GM21576 (cell line): ENCODE data around the gene TENT4A.
"Not testable (repeated sequence)": the region's sequence is repeated elsewhere in the genome, so short reads cannot be mapped to it uniquely, and the experiment has no call there.

Source experiments
- ATAC-seq: cut with Tn5 transposase; IDR thresholded peaks from one replicate; pipeline ENCODE4 v1.9.1; 2021; ENCODE audit warnings: mild to moderate bottlenecking, moderate library complexity; ENCODE audit not compliant: unreplicated experiment

TENT4A gene

GRCh38 chr5:6713274-6714225 is at the start of gene TENT4A:
Gene TENT4A, plus strand, starts transcription at chr5:6713432. Its CDS starts 552 bp downstream, at chr5:6713984.
- no peak for ATAC-seq

- no peak for ATAC-seq
Measured at GRCh38 chr5:6666762-6667161, 46.5 kb upstream of the TENT4A start.

GRCh38 chr5:6667648-6668047 is 45.6 kb upstream of the TENT4A start:
- ATAC-seq, result no peak

DNA sequence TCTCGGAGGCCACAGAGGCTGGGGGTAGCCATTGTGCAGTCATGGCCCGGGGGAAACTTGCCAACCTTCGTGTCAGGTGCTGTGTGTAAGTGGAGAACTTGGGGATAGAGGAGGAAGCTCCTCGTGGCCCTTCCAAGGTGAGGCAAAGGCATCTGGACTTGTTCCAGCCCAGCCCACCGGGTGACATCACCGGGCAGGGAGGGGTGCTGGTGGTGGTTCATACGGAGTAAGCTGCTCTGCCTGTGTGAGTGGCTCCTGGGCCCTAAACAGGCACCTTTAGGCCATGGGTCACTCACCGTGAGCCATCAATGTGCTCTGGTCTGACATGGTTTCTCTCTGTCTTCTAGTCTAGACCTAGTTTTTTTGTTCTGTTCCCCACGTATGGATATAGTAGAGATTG is 44.5 kb upstream of the TENT4A start:
- not testable (repeated sequence) for ATAC-seq

DNA sequence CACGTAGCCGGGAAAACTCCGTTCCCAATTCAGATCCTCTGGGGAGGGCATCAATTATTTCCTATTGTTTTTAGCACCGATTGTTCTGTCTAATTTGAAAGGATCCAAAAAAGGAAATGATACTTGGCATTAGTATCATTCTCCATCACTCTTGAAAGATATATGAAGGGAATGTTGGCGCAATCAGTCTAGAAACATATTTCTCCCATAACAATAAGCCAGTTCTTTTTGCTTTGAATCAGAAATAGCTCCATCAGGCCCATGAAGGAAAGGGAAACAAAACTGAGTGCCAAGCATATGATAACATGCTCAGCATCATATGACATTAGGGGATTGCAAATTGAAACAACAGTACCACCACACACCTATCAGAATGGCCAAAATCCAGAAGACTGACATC is 40.2 kb upstream of the TENT4A start:
- no peak for ATAC-seq

GRCh38 chr5:6673963-6674362 is 39.3 kb upstream of the TENT4A start:
- no peak for ATAC-seq

DNA sequence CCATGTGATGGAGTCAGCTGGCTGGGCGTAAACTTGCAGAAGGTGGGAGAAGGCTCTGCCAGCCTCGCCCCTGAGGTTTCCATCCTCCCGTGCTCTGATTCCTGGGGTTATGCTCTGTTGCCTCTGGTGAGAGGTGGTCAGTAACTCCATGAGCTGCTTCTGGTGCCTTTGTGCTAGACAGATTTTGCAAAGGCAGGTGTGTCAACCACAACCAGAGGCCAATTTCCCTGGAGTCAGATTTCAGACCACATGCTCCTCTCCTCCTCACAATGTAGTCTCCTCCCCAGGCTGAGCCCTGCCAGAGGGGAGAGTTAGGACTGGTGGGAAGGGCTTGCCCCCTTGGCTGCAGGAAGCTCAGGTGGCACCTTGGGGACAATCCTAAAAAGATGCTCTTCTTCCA is 38.8 kb upstream of the TENT4A start:
- ATAC-seq, result no peak

- ATAC-seq, result no peak
Measured at GRCh38 chr5:6674886-6675285, 38.3 kb upstream of the TENT4A start.

DNA sequence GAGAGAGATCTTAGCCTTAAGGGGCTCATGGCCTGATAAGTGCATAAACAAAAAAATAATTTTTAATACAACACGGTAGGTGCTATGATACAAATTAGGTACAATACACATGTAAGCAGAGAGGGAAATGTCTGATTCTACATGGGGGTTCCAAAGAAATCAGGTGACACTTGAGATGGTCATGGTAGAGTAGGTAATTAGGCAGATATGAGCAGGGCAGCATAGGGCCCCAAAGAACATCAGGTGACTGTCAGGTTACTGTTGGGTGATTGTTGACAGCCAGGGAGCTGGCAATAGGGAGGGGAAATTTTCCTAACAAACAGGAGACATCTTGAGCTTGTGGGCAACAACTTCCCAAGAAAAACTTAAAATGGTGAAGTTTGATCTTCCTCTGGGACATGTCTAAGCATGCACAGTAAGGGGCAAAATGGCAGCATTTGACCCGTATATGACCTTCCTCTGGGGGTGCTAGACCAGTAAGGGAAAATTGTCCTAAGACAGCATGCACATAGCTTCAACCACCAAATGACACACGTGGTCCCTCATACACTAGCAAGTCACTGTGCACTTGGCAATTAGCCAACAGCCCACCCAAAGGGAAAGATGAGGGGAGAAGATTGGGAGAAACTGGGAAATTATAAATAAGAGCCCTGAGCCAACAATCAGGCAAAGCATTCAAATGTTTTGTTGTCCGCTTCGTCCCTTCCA is 37.3 kb upstream of the TENT4A start:
- ATAC-seq, result no peak

DNA sequence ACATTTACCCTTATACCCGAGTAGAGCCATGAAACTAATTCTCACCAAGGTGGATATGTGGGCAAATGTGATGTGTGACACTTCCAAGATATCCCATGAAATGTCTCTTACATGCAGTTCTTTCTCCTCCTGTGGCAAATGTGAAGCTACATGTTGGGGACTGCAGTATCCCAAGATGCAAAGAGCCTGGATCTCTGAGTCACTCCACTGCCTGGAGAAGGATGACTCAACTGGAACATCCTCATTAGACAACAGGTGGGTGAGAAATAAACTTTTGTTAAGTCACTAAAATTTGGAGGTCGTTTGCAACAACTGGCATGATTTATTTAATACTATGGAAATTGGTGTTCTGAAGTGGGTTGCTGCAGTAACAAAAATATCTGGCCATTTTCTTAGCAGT is 36.5 kb upstream of the TENT4A start:
- ATAC-seq, result no peak

DNA sequence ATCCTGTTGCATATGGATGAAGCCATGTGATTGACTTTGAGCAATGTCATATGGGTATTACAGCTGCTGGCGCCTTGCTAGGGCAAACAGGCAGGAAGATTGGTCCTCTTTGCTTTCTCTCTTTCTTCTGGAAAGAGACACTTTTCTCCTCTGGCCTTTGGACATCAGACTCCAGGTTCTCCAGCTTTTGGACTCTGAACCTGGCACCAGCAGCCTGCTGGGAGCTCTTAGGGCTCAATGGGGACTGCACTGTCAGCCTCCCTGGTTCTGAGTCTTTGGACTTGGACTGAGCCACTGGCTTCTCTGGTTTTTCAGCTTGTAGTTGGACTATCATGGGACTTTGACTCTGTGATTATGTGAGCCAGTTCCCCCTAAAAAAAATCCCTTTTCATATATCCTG is 34.8 kb upstream of the TENT4A start:
- no peak for ATAC-seq

DNA sequence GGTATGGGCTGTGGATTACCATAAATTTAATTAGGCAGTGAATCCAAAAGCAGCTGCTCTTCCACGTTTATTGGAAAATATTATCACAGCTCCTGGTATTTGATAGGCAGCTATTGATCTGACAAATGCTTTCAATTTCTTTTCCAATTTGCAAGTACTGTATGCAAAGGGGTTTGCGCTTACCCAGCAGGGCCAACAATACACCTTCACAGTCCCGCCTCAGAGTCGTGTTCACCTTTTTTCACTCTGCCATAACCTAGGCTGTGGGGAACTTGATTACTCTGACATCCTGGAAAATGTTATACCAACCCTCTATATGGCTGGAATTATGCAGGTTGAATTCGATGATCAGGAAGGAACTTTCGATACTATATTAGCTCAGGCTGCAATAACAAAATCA is 32.3 kb upstream of the TENT4A start:
- ATAC-seq, result no peak

DNA sequence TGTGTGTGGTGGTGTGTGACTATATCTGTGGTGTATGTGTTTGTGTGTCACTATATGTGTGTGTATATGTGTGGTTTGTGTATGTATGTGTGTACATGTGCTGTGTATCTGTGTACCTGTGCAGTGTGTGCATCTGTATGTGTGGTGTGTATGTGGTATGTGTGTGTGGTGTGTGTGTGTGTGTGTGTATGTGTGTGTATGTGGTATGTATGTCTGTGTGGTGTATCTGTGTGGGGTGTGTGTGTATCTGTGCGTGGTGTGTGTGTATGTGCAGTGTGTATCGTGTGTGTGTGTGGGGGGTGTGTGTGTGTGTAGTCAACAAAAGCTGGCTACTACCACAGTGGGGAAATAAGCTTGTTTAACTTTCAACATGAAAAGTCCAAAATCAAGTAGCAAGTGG is 31.6 kb upstream of the TENT4A start:
- no peak for ATAC-seq

GRCh38 chr5:6682239-6682638 is 31.0 kb upstream of the TENT4A start:
- ATAC-seq, result no peak

DNA sequence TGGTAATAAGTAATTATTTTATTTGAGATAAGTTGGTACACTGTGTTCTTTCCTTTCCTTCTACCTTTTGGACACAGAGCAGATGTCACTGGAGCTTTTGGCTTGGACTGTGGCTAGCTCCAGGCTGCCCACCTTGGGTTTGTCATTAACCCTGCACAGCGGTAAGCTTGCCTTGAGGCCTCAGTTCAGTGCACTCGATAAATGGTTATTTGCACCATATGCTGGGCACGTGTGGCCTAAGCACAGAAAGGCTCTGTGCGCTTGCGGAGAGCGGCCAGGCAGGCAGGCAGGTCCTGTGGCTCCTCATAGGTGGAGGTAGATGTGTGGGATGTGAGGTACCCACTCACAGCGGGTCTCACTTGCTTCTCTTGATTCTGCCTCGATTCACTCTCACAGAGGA is 30.0 kb upstream of the TENT4A start:
- ATAC-seq, result no peak

DNA sequence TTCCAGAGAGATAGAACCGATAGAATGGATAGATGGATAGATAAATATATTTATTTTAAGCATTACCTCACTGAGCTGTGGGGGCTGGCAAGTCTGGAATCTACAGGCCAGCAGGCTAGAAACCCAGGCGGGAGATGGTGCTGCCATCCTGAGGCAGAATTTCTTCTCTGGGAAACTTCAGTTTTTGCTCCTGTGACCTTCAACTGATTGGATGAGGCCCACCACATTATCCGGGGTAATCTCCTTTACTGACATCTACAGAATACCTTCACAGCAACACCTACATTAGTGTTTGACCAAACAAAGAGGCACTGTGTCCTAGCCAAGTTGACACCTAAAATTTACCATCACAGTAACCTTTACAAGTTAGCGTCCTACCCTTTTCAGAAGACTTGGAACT is 29.2 kb upstream of the TENT4A start:
- no peak for ATAC-seq

DNA sequence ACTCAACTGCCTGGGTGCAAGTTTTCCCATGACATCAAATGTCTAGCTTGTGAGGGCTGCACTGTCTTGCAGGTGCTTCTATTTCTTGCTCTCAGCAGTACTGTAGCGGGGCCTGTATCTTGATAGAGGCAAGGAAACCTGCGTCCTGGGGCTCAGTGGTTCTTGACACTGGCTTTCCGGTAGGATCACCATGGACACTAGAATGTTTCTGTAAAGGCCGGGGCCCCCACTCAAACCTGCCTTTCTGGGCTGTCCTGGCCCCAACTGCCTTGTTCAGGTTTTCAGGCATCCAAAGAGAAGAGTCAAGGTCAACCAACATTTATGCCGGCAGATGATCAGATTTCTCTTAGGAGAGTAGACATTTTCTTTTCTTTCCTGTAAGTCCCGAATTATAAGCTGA is 26.7 kb upstream of the TENT4A start:
- ATAC-seq, result no peak

DNA sequence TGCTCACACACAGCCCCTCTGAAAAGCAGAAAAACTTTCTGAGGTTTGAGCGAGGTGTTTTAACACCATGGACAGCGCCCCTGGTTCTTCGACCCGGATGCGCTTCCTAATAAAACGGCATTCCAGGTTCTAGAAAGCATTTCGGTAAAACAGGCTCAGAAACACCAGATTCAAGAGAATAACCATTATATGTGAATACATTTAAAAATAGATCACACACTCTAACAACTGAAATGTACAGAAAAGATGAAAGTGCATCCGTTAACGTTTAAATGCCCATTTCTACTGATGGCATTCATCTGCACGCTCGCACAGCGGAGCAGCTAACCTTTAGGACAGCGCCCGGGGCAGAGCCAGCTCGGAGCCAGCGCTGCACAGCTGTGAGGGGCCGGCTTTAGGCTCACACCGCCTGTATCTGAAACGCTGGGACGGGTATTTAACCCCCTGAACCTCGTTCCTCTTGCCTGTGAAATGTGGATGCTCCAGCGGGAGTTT is 26.3 kb upstream of the TENT4A start:
- ATAC-seq, result no peak

DNA sequence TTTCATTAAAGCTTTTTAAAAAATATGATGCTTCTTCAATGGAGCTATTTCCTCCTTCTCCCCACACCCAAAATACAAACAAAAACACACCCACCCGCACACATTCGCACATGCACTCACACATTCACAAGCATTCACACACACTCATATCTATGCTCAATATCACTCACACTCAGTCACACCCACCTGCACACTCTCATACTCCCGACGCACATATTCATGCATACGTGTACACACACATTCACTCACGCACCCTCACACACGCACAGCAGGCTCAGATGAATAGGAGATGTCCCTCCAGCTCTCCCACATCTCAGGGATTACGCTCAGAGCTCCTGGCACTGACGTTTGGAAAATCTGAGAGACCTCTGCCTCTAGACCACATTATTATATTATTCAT is 25.7 kb upstream of the TENT4A start:
- no peak for ATAC-seq

- ATAC-seq, result no peak
Measured at GRCh38 chr5:6692906-6693305, 20.3 kb upstream of the TENT4A start.

- ATAC-seq, result no peak
Measured at GRCh38 chr5:6698696-6699095, 14.5 kb upstream of the TENT4A start.

DNA sequence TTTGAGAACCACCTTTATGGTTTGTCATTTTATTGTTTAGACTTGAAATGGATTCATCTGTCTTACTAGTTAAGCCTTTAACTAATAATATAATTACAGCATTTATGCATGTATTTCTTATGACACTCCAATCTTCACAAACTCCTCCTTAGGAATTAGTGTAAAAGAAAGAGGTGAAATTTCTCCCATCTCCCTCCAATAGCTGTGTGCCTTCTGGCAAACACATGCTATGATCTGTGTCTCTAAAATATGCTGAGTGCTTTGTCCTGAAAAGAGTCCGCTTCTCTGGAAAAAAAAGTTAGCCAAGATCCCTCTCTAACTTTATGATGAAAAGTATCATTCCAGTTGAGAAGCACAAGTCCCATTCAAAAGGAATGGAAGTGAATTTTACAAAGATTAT is 13.9 kb upstream of the TENT4A start:
- no peak for ATAC-seq
